Measurements from ENCODE around the gene UBE2V1.

The UBE2V1 gene

GRCh38 chr20:50032955-50033666, 79.8 kb downstream of the UBE2V1 start:
- DNase-seq (ENCODE audit: low read depth) = no peak
- TF ChIP-seq CTCF (conservative IDR thresholded peaks at IDR 0.05; ENCODE audit: control insufficient read depth, insufficient read depth, low read depth, low read length) = no peak

More at GRCh38 chr20:50032955-50033666, 79.8 kb downstream of the UBE2V1 start:
- no peak overlapping the region for H3K4me3 ChIP-seq (ENCODE audit: control insufficient read depth, low read depth, low read length)
